Fibroblast of villous mesenchyme (primary cell): ENCODE data around the gene APBB1IP. TPM values are rescaled to one million over a fixed set of nuclear protein-coding genes. Genes with fewer than 3 reads are reported as not detected.

Source experiments
- DNase-seq: peaks from one replicate; pipeline ENCODE4 v3.0.0-alpha.2; 2010; ENCODE audit warnings: low read depth
- H3K4me3 ChIP-seq: 2 replicates; pipeline ENCODE4 v1.5.1; 2011; ENCODE audit warnings: low read depth, mild to moderate bottlenecking, low read length
- CTCF ChIP-seq: IDR thresholded peaks from 2 replicates; pipeline ENCODE4 v1.5.1; 2012; ENCODE audit warnings: low read depth, mild to moderate bottlenecking, low read length; ENCODE audit not compliant: insufficient read depth
- total RNA-seq: library from RNA; depleted of rRNA; stranded (reverse); fragments of >200 nt; gene quantifications from 2 replicates; pipeline ENCODE4 v1.2.3, GENCODE V29; 2012

The APBB1IP gene
- total RNA-seq, 1 donor, result 4.3 TPM

- DNase-seq, result no peak
- H3K4me3 ChIP-seq, result no peak overlapping the region
- no peak for TF ChIP-seq CTCF
Measured at GRCh38 chr10:26451903-26452302, 13.8 kb downstream of the APBB1IP start.

- no peak overlapping the region for H3K4me3 ChIP-seq
- no peak for TF ChIP-seq CTCF
- DNase-seq, result no peak
Measured at GRCh38 chr10:26453850-26454249, 15.7 kb downstream of the APBB1IP start.

GRCh38 chr10:26454891-26455290 lies 16.8 kb downstream of the APBB1IP start:
- no peak for DNase-seq
- no peak for TF ChIP-seq CTCF

GRCh38 chr10:26455567-26456315 lies 17.6 kb downstream of the APBB1IP start:
- DNase-seq, result no peak
- no peak for TF ChIP-seq CTCF
- no peak overlapping the region for H3K4me3 ChIP-seq

More at GRCh38 chr10:26454891-26455290, 16.8 kb downstream of the APBB1IP start:
- no peak overlapping the region for H3K4me3 ChIP-seq

GRCh38 chr10:26457088-26457487 lies 18.9 kb downstream of the APBB1IP start:
- H3K4me3 ChIP-seq, result no peak overlapping the region
- TF ChIP-seq CTCF, result no peak
- DNase-seq, result no peak

GRCh38 chr10:26460736-26461135 lies 22.6 kb downstream of the APBB1IP start:
- no peak for DNase-seq
- no peak for TF ChIP-seq CTCF
- H3K4me3 ChIP-seq, result no peak overlapping the region

GRCh38 chr10:26463986-26464385 lies 25.8 kb downstream of the APBB1IP start:
- H3K4me3 ChIP-seq, result no peak overlapping the region
- no peak for TF ChIP-seq CTCF
- no peak for DNase-seq
